Endothelial cell of umbilical vein (primary cell): ENCODE results near the gene CDH15.

Experiments
- CTCF ChIP-seq, 2 donors: IDR thresholded peaks; 1 replicate in 1 of 2; 2 replicates in 1 of 2; pipeline ENCODE4 v1.5.1; 2011; ENCODE audit warnings: low read length in 2 of 2, mild to moderate bottlenecking in 2 of 2, moderate library complexity in 2 of 2, control low read depth in 1 of 2, inconsistent platforms in 1 of 2, low read depth in 1 of 2; ENCODE audit not compliant: insufficient read depth in 1 of 2; ENCODE audit errors: extremely low read depth in 1 of 2
- EZH2 ChIP-seq: IDR thresholded peaks from 2 replicates; pipeline ENCODE4 v1.6.1; 2012; ENCODE audit warnings: borderline replicate concordance, low read depth, mild to moderate bottlenecking, moderate library complexity, low read length, inconsistent platforms; ENCODE audit not compliant: severe bottlenecking
- FOS ChIP-seq: IDR thresholded peaks from 2 replicates; pipeline ENCODE4 v1.6.1; 2011; ENCODE audit warnings: mild to moderate bottlenecking, low read length, moderate library complexity, borderline replicate concordance; ENCODE audit not compliant: insufficient read depth
- GATA2 ChIP-seq: IDR thresholded peaks from 2 replicates; pipeline ENCODE4 v1.7.0; 2011; ENCODE audit warnings: low read depth, mild to moderate bottlenecking, moderate library complexity, mixed read lengths, low read length; ENCODE audit not compliant: insufficient read length, insufficient read depth
- MYC ChIP-seq: IDR thresholded peaks from one replicate; pipeline ENCODE4 v1.6.1; 2011; ENCODE audit warnings: mild to moderate bottlenecking, low read depth, low read length
- POLR2A ChIP-seq: IDR thresholded peaks from 2 replicates; pipeline ENCODE4 v1.6.1; 2012; ENCODE audit warnings: low read depth, mild to moderate bottlenecking, control low read depth, low read length
- POLR2AphosphoS5 ChIP-seq: IDR thresholded peaks from 2 replicates; pipeline ENCODE4 v1.6.1; 2012; ENCODE audit warnings: low read depth, mild to moderate bottlenecking, control low read depth, low read length, moderate library complexity; ENCODE audit not compliant: insufficient read depth
- TF ChIP-seq, protein P1 (sequence below): IDR thresholded peaks from 2 replicates; pipeline ENCODE4 v1.6.1; 2011; ENCODE audit not compliant: insufficient read depth, insufficient read length

DNA sequence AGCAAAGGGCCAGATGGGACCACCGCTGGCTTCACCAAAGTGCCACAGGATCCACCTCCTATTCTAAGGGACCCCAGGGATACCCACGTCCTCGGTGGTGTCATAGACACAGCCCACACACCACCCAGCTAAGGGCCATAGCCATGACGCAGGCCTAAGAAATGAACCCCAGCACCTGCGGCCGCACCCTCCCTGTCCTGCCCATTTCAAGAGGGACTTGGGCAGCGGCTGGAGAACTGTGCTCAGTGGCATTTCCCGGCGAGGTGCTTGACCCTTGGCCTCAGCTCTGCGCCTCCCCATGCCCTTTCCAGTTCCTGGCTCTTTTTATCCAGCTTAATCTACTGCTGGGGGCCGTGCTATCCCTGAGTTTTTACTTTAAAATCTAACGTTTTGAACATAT, 73.2 kb downstream of the CDH15 start:
- TF ChIP-seq CTCF (IDR thresholded peaks at IDR 0.05; ENCODE audit: extremely low read depth in 1 of 2, insufficient read depth in 1 of 2, low read depth in 1 of 2, low read length in 2 of 2) (no peak), POLR2A (no peak), POLR2AphosphoS5 (no peak), EZH2 (no peak), FOS (no peak), MYC (no peak), GATA2 (no peak)
- TF ChIP-seq, protein P1, sequence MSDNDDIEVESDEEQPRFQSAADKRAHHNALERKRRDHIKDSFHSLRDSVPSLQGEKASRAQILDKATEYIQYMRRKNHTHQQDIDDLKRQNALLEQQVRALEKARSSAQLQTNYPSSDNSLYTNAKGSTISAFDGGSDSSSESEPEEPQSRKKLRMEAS, result no peak
